Middle frontal gyrus (tissue), 1 donor: ENCODE measurements around the gene CYP46A1.

Experiments used
- DNase-seq: peaks from one replicate; pipeline ENCODE4 v3.0.0-alpha.2; 2015; ENCODE audit warnings: low spot score; ENCODE audit errors: extremely low spot score

Gene CYP46A1

GRCh38 chr14:99742509-99743487 lies 58.7 kb downstream of the CYP46A1 start:
- no peak for DNase-seq

GRCh38 chr14:99744199-99744872 lies 60.2 kb downstream of the CYP46A1 start:
- no peak for DNase-seq

DNA sequence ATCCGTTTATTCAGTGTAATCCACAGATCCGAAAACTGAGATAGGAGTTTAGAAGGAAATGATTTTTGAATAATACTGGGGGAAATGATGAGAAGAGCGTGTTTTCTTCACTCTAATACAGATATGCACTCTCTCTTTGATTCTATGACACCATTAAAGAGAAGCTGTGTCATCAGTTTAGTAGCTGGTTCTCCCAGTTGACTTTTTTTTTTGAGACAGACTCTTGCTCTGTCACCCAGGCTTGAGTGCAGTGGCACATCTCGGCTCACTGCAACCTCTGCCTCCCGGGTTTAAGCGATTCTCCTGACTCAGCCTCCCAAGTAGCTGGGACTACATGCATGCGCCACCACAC lies 60.8 kb downstream of the CYP46A1 start:
- DNase-seq: no peak

DNA sequence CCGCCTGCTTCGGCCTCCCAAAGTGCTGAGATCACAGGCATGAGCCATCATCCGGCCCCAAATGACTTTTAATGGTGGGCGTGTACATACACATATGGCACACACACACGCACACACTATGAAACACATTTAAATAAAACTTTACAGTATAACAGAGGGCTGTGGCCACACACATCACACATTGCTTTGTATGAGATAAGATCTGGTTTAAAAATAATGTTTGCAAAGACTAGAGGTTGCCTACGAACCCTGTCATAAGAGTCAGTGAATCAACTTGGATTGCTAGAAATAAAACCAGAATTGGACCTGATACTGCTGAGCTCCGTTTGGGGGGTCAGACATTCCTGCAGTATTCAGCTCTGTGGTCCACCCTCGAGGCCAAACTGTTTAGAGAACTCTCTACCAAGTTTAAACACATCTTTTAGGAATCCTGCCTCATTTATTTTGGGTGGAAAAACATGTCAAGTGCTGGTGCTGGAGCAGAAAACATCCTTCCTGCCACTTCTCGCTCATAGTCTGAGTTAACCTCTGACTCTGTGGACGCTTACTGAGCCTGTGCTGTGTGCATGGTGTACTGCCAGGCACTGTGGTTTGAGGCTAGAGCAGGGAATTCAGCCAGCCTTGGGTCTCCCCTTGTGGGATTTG lies 61.3 kb downstream of the CYP46A1 start:
- no peak for DNase-seq

DNA sequence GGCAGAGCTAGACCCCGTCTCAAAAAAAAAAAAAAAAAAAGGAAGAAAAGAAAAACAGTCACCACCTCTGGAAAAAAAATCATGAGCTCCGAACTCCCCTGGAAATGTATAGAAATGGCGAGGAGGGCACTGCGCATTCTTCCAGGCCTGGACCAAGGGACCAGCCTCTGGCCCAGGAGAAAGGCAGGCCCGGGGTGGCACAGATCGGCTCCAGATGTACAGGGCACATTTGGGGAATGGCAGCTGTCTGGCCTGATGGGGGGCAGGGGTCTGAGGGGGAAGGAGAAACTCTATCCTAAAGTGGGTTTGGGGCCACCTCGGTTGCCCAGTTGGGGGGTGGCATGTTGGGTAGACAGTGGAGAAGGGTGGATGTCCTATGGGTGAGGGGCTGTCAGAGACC lies 63.1 kb downstream of the CYP46A1 start:
- DNase-seq: no peak

DNA sequence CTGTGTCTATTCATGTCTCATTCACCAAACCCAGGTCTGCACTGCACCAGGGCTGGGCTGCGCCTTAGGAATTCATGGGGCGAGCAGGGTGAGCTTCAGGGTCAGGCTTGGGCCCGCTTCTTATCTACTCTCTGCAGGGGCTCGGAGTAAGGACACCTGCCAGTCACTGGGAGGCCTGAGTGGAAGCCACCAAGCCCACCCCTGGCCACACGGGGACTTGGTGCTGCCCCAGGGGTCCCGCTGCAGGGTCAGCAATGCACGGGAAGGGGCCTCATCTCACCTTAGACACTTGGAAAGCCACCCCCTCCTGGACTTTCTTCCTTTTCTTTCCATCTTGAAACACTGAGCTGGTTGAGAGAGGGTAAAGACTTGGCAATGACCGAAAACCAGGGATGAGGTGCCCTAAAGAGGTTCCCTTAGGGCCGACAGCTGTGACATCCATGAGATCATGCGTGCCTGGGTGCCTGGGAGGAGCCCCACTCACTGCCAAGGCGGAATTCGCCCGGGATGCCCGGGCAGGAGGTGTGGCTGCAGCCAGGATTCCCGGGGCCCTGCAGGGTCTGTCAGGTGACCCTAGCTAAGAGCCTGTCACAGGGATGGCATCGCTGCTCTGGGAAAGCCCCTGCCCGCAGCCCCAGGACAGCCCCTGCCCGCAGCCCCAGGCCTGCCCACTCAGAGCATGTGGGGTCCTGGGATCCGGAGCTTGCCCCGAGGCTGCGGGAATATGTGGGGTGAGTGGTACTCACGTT lies 63.7 kb downstream of the CYP46A1 start:
- DNase-seq: no peak

GRCh38 chr14:99748529-99748928 lies 64.4 kb downstream of the CYP46A1 start:
- no peak for DNase-seq

GRCh38 chr14:99749142-99749541 lies 65.0 kb downstream of the CYP46A1 start:
- no peak for DNase-seq

- DNase-seq: no peak
Observed at GRCh38 chr14:99749763-99750715, 65.9 kb downstream of the CYP46A1 start.

- no peak for DNase-seq
Observed at GRCh38 chr14:99750746-99751450, 66.8 kb downstream of the CYP46A1 start.

- no peak for DNase-seq
Observed at GRCh38 chr14:99751539-99752485, 67.7 kb downstream of the CYP46A1 start.

- DNase-seq: no peak
Observed at GRCh38 chr14:99752486-99753121, 68.5 kb downstream of the CYP46A1 start.

DNA sequence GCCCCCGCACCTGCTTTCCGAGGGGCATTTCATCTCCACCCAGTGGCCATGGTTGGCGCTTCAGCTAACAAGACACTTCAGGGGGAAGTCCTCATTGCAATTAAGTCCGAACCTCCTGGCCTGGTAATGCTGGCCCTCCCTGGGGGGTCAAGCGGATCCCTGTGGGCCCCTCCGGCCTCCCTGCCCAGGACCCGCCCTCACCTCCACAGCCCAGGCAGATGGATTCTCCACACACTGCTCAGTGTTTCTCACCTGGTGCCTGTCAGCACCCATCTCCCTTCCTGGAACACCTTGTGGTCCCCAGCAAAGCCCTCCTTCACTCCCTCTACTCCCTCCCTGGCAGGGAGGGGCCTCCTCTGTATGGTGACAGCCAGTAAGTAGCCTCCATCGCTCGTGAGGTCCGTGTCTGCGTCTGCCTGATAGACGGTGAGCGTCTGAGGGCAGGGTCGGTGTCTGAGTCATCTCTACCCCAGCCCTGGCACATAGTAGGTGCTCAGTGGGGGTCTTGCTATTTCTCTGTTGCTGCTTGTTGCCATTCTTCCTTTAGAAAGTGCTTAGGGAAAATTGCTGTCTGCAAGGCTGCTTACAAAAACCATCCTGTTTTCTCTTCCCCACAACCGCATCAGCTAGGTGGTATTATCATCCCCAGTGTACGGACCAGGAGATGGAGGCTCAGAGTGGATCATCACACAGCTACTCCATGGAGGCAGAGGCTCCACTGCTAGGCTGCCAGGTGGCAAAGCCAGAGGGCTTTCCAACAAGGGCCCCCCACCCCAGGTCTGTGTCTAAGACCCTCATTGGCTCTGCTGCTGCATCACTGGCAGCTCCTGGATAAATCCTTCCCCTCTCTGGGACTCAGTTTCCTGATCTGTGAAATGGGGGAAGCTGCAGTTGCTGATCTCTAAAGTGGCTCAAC lies 69.4 kb downstream of the CYP46A1 start:
- DNase-seq: no peak

DNA sequence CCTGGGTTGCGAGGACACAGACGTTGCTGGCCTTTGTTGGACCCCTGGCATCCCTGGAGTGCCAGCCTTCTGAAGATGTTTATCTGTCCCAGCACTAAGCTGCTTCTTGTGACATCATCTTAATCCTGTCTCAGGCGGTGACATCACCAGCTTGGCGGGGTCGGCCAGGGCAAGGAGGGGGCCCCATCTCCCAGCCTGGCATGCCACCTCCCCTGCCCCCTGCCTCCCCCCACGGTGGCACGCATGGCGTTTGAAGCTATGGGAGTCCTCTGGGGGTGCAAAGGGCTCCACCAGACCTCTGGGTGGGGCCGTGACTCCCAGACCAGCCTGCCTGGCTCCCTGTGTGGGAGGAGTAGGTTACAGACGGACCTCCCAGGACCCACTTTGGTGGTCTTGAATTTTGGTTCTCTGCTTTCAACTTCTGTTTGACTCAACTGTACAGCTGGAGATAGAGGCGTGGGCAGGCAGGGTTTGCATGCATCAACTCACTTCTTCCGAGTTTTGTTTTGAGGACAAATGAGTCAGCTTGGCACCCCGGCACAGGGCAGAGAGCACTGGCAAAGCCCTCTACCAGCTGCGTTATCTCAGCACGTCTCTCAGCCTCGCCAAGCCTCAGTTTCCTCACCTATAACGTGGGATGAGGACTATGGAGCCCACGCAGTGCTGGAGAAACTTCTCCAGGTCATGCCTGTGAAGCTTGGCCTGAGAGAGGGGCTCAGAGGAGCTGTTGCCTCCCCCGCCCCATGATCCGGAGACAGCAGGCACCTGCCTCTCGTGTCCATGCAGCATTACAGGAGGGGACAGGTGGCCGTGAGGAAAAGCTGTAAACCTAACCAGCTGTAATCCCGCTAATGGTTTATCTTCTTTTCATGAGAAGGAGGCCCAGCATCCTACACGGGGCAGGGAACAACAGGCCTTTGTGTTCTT lies 70.3 kb downstream of the CYP46A1 start:
- DNase-seq: no peak

GRCh38 chr14:99755068-99755405 lies 70.9 kb downstream of the CYP46A1 start:
- no peak for DNase-seq
